Spleen (tissue), 7 donors: Measurements from ENCODE around the gene PACS1.

Source experiments
- POLR2A ChIP-seq, 3 donors: fragments of 450-650 bp; IDR thresholded peaks; one replicate each; pipeline ENCODE4 v1.5.1; 2017; ENCODE audit warnings: antibody characterized with exemption in 3 of 3, mild to moderate bottlenecking in 1 of 3
- TF ChIP-seq, protein P1 (sequence below), 11 experiments: fragments of 200-600 bp in 7 of 11; fragments of 450-650 bp in 4 of 11; sonication (generic) in 4 of 11; IDR thresholded peaks in 8 of 11; conservative IDR thresholded peaks in 3 of 11; 1 replicate in 7 of 11; 2 replicates in 4 of 11; pipeline versions ENCODE4 v1.4.0 to v1.8.0; 2016 to 2021; ENCODE audit warnings: antibody characterized with exemption in 11 of 11, inconsistent platforms in 4 of 11, mild to moderate bottlenecking in 1 of 11
- donor health status: DM: no; HTN: no; CAD: no; lungs with moderate emphysema.
- donor health status: DM: no; HTN: no; CAD: no.
- donor health status: DM: no; HTN: no; CAD: no.

DNA sequence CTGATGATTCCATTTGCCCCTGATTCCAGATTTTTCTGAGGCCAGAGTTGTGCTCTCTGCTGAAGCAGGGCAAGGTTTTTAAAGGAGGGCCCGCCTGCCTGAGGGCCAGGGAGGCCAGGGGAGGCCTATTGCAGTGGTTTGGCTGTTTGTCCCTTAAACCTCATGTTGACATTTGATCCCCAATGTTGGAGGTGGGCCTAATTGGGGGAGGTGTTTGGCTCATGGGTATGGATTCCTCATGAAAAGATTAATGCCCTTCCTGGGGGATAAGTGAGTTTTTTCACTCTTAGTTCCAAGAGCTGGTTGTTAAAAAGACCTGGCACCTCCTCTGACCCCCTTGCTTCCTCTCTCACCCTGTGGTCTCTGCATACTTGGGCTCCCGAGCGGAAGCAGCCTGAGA, 30.3 kb upstream of the PACS1 start:
- TF ChIP-seq, protein P1, sequence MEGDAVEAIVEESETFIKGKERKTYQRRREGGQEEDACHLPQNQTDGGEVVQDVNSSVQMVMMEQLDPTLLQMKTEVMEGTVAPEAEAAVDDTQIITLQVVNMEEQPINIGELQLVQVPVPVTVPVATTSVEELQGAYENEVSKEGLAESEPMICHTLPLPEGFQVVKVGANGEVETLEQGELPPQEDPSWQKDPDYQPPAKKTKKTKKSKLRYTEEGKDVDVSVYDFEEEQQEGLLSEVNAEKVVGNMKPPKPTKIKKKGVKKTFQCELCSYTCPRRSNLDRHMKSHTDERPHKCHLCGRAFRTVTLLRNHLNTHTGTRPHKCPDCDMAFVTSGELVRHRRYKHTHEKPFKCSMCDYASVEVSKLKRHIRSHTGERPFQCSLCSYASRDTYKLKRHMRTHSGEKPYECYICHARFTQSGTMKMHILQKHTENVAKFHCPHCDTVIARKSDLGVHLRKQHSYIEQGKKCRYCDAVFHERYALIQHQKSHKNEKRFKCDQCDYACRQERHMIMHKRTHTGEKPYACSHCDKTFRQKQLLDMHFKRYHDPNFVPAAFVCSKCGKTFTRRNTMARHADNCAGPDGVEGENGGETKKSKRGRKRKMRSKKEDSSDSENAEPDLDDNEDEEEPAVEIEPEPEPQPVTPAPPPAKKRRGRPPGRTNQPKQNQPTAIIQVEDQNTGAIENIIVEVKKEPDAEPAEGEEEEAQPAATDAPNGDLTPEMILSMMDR (IDR thresholded peaks at IDR 0.05 in 8 of 11, conservative IDR thresholded peaks at IDR 0.05 in 3 of 11): no peak
- TF ChIP-seq POLR2A (IDR thresholded peaks at IDR 0.05): no peak
